GM10266 (cell line): ENCODE measurements around the gene SLC8A3.

Source experiments
- DNase-seq: peaks from one replicate; pipeline ENCODE4 v3.0.0; 2012; ENCODE audit errors: extremely low spot score
- CTCF ChIP-seq: IDR thresholded peaks from 2 replicates; pipeline ENCODE4 v1.5.1; 2012; ENCODE audit warnings: mild to moderate bottlenecking, low read depth; ENCODE audit not compliant: control insufficient read depth, insufficient read depth; ENCODE audit errors: missing control alignments

SLC8A3 gene

GRCh38 chr14:70043001-70043400 is 145.8 kb downstream of the SLC8A3 start:
- no peak for TF ChIP-seq CTCF
- no peak for DNase-seq

- no peak for DNase-seq
- peak; percentile 13 for TF ChIP-seq CTCF
Observed at GRCh38 chr14:70036665-70037064, 152.1 kb downstream of the SLC8A3 start.

GRCh38 chr14:70034257-70034656 is 154.5 kb downstream of the SLC8A3 start:
- no peak for TF ChIP-seq CTCF
- no peak for DNase-seq

GRCh38 chr14:70033561-70033960 is 155.2 kb downstream of the SLC8A3 start:
- no peak for DNase-seq
- TF ChIP-seq CTCF = no peak

GRCh38 chr14:70033116-70033515 is 155.6 kb downstream of the SLC8A3 start:
- no peak for TF ChIP-seq CTCF
- DNase-seq = no peak

GRCh38 chr14:70032447-70032846 is 156.3 kb downstream of the SLC8A3 start:
- no peak for TF ChIP-seq CTCF
- no peak for DNase-seq

- no peak for DNase-seq
- no peak for TF ChIP-seq CTCF
Observed at GRCh38 chr14:70032016-70032415, 156.7 kb downstream of the SLC8A3 start.
